Activated CD4-positive, CD25-positive, alpha-beta regulatory T cell treated with anti-CD3 and anti-CD28 coated beads, Interleukin-2, amount 50 U/mL, for 24 hours (primary cell): ENCODE results near the gene CHCT1.

ENCODE experiments used
- ATAC-seq, 2 donors: fragments of 150-1000 bp; cut with Tn5 transposase; one replicate each; pipeline ENCODE4 v1.10.0; 2021; ENCODE audit warnings: mild to moderate bottlenecking in 1 of 2, moderate library complexity in 1 of 2

Gene CHCT1

GRCh38 chr17:60443713-60444112, 21.4 kb downstream of the CHCT1 start:
- ATAC-seq: no peak

- no peak for ATAC-seq
These were observed 22.9 kb downstream of the CHCT1 start for GRCh38 chr17:60445144-60445543.

- no peak for ATAC-seq
These were observed 25.1 kb downstream of the CHCT1 start for GRCh38 chr17:60447375-60447774.

- ATAC-seq: no peak
These were observed 28.8 kb downstream of the CHCT1 start for GRCh38 chr17:60451071-60451470.

- no peak for ATAC-seq
These were observed 29.7 kb downstream of the CHCT1 start for GRCh38 chr17:60451965-60452364.

- ATAC-seq: no peak
These were observed 33.1 kb downstream of the CHCT1 start for GRCh38 chr17:60455378-60455777.

- no peak for ATAC-seq
These were observed 34.9 kb downstream of the CHCT1 start for GRCh38 chr17:60457148-60457547.

GRCh38 chr17:60461584-60461983, 39.3 kb downstream of the CHCT1 start:
- ATAC-seq: no peak

GRCh38 chr17:60463157-60463835, 41.0 kb downstream of the CHCT1 start:
- no peak for ATAC-seq

GRCh38 chr17:60464343-60464742, 42.1 kb downstream of the CHCT1 start:
- ATAC-seq: no peak

GRCh38 chr17:60468371-60468770, 46.1 kb downstream of the CHCT1 start:
- ATAC-seq: no peak

GRCh38 chr17:60471451-60471850, 49.2 kb downstream of the CHCT1 start:
- ATAC-seq: no peak

- no peak for ATAC-seq
These were observed 50.2 kb downstream of the CHCT1 start for GRCh38 chr17:60472449-60472848.

GRCh38 chr17:60473788-60474187, 51.5 kb downstream of the CHCT1 start:
- no peak for ATAC-seq
